Loucy (cell line): ENCODE data around the gene TRA2B.

Experiments
- H2AFZ ChIP-seq: fragments of 200-600 bp; sonication (generic); 2 replicates; pipeline ENCODE4 v1.6.0; 2016; ENCODE audit warnings: antibody characterized with exemption, mild to moderate bottlenecking, low read length, moderate library complexity
- H3F3A ChIP-seq: fragments of 200-600 bp; 2 replicates; pipeline ENCODE4 v1.6.0; 2016; ENCODE audit warnings: antibody characterized with exemption, low read depth, mild to moderate bottlenecking
- H3K27me3 ChIP-seq: fragments of 200-600 bp; sonication (generic); 2 replicates; pipeline ENCODE4 v1.6.1; 2014; ENCODE audit warnings: low read length, mild to moderate bottlenecking; ENCODE audit not compliant: insufficient read depth, poor library complexity, severe bottlenecking
- H3K36me3 ChIP-seq: fragments of 200-600 bp; sonication (generic); 2 replicates; pipeline ENCODE4 v1.6.1; 2016; ENCODE audit warnings: low read length; ENCODE audit not compliant: insufficient read depth
- H3K4me1 ChIP-seq: fragments of 200-600 bp; sonication (generic); 2 replicates; pipeline ENCODE4 v1.5.1; 2014; ENCODE audit warnings: low read length, mild to moderate bottlenecking; ENCODE audit not compliant: insufficient read depth, poor library complexity, severe bottlenecking
- H3K4me2 ChIP-seq: fragments of 200-600 bp; sonication (generic); 2 replicates; pipeline ENCODE4 v1.6.0; 2014; ENCODE audit warnings: antibody characterized with exemption, low read length, low read depth, mild to moderate bottlenecking; ENCODE audit not compliant: poor library complexity, severe bottlenecking
- H3K4me3 ChIP-seq: fragments of 200-600 bp; sonication (generic); 2 replicates; pipeline ENCODE4 v1.5.1; 2014; ENCODE audit warnings: low read length, mild to moderate bottlenecking, mixed read lengths; ENCODE audit not compliant: poor library complexity, severe bottlenecking
- H3K79me2 ChIP-seq: fragments of 200-600 bp; sonication (generic); 2 replicates; pipeline ENCODE4 v1.6.1; 2014; ENCODE audit warnings: low read length; ENCODE audit not compliant: insufficient read depth
- H3K9ac ChIP-seq: fragments of 200-600 bp; sonication (generic); 2 replicates; pipeline ENCODE4 v1.6.0; 2014; ENCODE audit warnings: mild to moderate bottlenecking, low read depth, low read length, moderate library complexity; ENCODE audit not compliant: poor library complexity, severe bottlenecking
- H3K9me2 ChIP-seq: fragments of 200-600 bp; sonication (generic); replicated peaks from 2 replicates; pipeline ENCODE4 v1.6.1; 2016; ENCODE audit warnings: low read depth, low read length, mixed read lengths
- H3K9me3 ChIP-seq: fragments of 200-600 bp; sonication (generic); 2 replicates; pipeline ENCODE4 v1.6.1; 2014; ENCODE audit warnings: mild to moderate bottlenecking, antibody characterized with exemption, low read length, low read depth; ENCODE audit not compliant: insufficient read depth
- H4K20me1 ChIP-seq: fragments of 200-600 bp; sonication (generic); 2 replicates; pipeline ENCODE4 v1.6.0; 2014; ENCODE audit warnings: antibody characterized with exemption, low read length, mild to moderate bottlenecking; ENCODE audit not compliant: insufficient read depth, poor library complexity, severe bottlenecking
- EZH2phosphoT487 ChIP-seq: fragments of 200-600 bp; IDR thresholded peaks from 2 replicates; pipeline ENCODE4 v1.6.1; 2018; ENCODE audit warnings: antibody characterized with exemption, mild to moderate bottlenecking, moderate library complexity, borderline replicate concordance
- TF ChIP-seq, protein P1 (sequence below): fragments of 200-600 bp; sonication (generic); conservative IDR thresholded peaks from 2 replicates; pipeline ENCODE4 v1.5.1; 2014; ENCODE audit warnings: mild to moderate bottlenecking, antibody characterized with exemption, low read length

TRA2B gene

GRCh38 chr3:185934174-185934557 is 3.6 kb downstream of the TRA2B start:
- H3F3A ChIP-seq: no peaks in the 10 kb centered on the region
- H3K9me2 ChIP-seq: no peaks in the 10 kb centered on the region
- peaks cover 15% of the 10 kb centered on the region for H3K27me3 ChIP-seq
- peaks cover 47% of the 10 kb centered on the region for H3K4me1 ChIP-seq
- H4K20me1 ChIP-seq: peaks cover 85% of the 10 kb centered on the region
- peak overlapping the region; percentile 90 for H3K4me3 ChIP-seq
- H3K4me2 ChIP-seq: peak overlapping the region; percentile 97
- peak overlapping the region; percentile 100 for H3K9ac ChIP-seq
- H3K36me3 ChIP-seq: peaks cover 50% of the 10 kb centered on the region
- peaks cover 87% of the 10 kb centered on the region for H3K79me2 ChIP-seq
- no peaks in the 10 kb centered on the region for H3K9me3 ChIP-seq
- TF ChIP-seq EZH2phosphoT487: no peak
- TF ChIP-seq, protein P1, sequence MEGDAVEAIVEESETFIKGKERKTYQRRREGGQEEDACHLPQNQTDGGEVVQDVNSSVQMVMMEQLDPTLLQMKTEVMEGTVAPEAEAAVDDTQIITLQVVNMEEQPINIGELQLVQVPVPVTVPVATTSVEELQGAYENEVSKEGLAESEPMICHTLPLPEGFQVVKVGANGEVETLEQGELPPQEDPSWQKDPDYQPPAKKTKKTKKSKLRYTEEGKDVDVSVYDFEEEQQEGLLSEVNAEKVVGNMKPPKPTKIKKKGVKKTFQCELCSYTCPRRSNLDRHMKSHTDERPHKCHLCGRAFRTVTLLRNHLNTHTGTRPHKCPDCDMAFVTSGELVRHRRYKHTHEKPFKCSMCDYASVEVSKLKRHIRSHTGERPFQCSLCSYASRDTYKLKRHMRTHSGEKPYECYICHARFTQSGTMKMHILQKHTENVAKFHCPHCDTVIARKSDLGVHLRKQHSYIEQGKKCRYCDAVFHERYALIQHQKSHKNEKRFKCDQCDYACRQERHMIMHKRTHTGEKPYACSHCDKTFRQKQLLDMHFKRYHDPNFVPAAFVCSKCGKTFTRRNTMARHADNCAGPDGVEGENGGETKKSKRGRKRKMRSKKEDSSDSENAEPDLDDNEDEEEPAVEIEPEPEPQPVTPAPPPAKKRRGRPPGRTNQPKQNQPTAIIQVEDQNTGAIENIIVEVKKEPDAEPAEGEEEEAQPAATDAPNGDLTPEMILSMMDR: no peak
- H2AFZ ChIP-seq: no peak overlapping the region

- Histone ChIP-seq H3K4me1 (peaks cover 52% of the 10 kb centered on the region), H3K79me2 (peaks cover 93% of the 10 kb centered on the region), H3K9ac (peak overlapping the region; percentile 100), H3K4me2 (peak overlapping the region; percentile 97), H4K20me1 (peaks cover 91% of the 10 kb centered on the region), H3K9me2 (no peaks in the 10 kb centered on the region), H3K27me3 (peaks cover 15% of the 10 kb centered on the region), H3K4me3 (peak overlapping the region; percentile 90), H3K36me3 (peaks cover 56% of the 10 kb centered on the region), H2AFZ (no peak overlapping the region), H3F3A (no peaks in the 10 kb centered on the region), H3K9me3 (no peaks in the 10 kb centered on the region)
- no peak for TF ChIP-seq EZH2phosphoT487
- TF ChIP-seq, protein P1: no peak
Observed at GRCh38 chr3:185933374-185934173, 4.2 kb downstream of the TRA2B start.

GRCh38 chr3:185931777-185932612 is 5.8 kb downstream of the TRA2B start:
- Histone ChIP-seq H3K79me2 (peaks cover 100% of the 10 kb centered on the region), H3F3A (no peaks in the 10 kb centered on the region), H3K9me3 (no peaks in the 10 kb centered on the region), H3K9me2 (no peaks in the 10 kb centered on the region), H3K36me3 (peaks cover 72% of the 10 kb centered on the region), H3K27me3 (peaks cover 11% of the 10 kb centered on the region), H3K4me1 (peaks cover 63% of the 10 kb centered on the region), H4K20me1 (peaks cover 100% of the 10 kb centered on the region), H3K4me2 (peak overlapping the region; percentile 97), H2AFZ (no peak overlapping the region), H3K9ac (peak overlapping the region; percentile 100), H3K4me3 (peak overlapping the region; percentile 90)
- no peak for TF ChIP-seq EZH2phosphoT487
- TF ChIP-seq, protein P1: no peak
